A549 (cell line): ENCODE measurements around the gene PDF.

ENCODE experiments used
- BHLHE40 ChIP-seq: IDR thresholded peaks from 2 replicates; pipeline ENCODE4 v1.6.1; 2012; ENCODE audit warnings: low read depth, low read length, inconsistent platforms
- CEBPB ChIP-seq, 2 experiments: fragments of >200 bp in 1 of 2; sonication (Bioruptor Twin) in 1 of 2; formaldehyde crosslinking in 1 of 2; IDR thresholded peaks; 2 replicates each; pipeline ENCODE4 v1.6.1; 2012 to 2016
- CHD2 ChIP-seq: fragments of 150-350 bp; IDR thresholded peaks from 2 replicates; pipeline ENCODE4 v1.6.1; 2014; ENCODE audit warnings: low read length; ENCODE audit not compliant: partially characterized antibody
- CHD4 ChIP-seq: fragments of 200-600 bp; sonication (generic); IDR thresholded peaks from 2 replicates; pipeline ENCODE4 v1.6.1; 2016; ENCODE audit warnings: antibody characterized with exemption, mild to moderate bottlenecking, borderline replicate concordance
- CTCF ChIP-seq: fragments of >200 bp; sonication (Bioruptor Twin); formaldehyde crosslinking; IDR thresholded peaks from 3 replicates; pipeline ENCODE4 v1.5.1; 2016
- E2F6 ChIP-seq: IDR thresholded peaks from 2 replicates; pipeline ENCODE4 v1.6.1; 2012; ENCODE audit warnings: low read depth, borderline replicate concordance
- ESRRA ChIP-seq: fragments of 150-350 bp; IDR thresholded peaks from 2 replicates; pipeline ENCODE4 v1.6.1; 2014; ENCODE audit warnings: mild to moderate bottlenecking, low read length, borderline replicate concordance
- HMGXB4 ChIP-seq: fragments of 250-450 bp; sonication (Bioruptor Pico); IDR thresholded peaks from 2 replicates; pipeline ENCODE4 v1.5.0; 2021; ENCODE audit warnings: mild to moderate bottlenecking, moderate library complexity, borderline replicate concordance
- POLR2A ChIP-seq: IDR thresholded peaks from 2 replicates; pipeline ENCODE4 v1.6.1; 2012; ENCODE audit warnings: mild to moderate bottlenecking, low read length
- REST ChIP-seq: fragments of 200-600 bp; sonication (generic); IDR thresholded peaks from 2 replicates; pipeline ENCODE4 v1.6.1; 2016; ENCODE audit warnings: antibody characterized with exemption, mild to moderate bottlenecking, moderate library complexity
- USF2 ChIP-seq: fragments of 450-650 bp; IDR thresholded peaks from 2 replicates; pipeline ENCODE4 v1.6.1; 2014; ENCODE audit warnings: antibody characterized with exemption

GRCh38 chr16:69349536-69349935 is 19.1 kb upstream of the PDF start:
- no peak for TF ChIP-seq BHLHE40
- no peak for TF ChIP-seq REST
- no peak for TF ChIP-seq HMGXB4 (CRISPR knock-in tag)
- no peak for TF ChIP-seq CEBPB (IDR thresholded peaks at IDR 0.05)
- no peak for TF ChIP-seq USF2
- no peak for TF ChIP-seq CHD4
- no peak for TF ChIP-seq CTCF
- no peak for TF ChIP-seq CHD2
- no peak for TF ChIP-seq POLR2A
- TF ChIP-seq ESRRA: no peak
- no peak for TF ChIP-seq E2F6
